ENCODE results near the gene XAGE2. TPM values are rescaled to one million over a fixed set of nuclear protein-coding genes. Genes with fewer than 3 reads are reported as not detected.

Gene XAGE2
- total RNA-seq, 2 donors from 2014 or later = not detected

DNA sequence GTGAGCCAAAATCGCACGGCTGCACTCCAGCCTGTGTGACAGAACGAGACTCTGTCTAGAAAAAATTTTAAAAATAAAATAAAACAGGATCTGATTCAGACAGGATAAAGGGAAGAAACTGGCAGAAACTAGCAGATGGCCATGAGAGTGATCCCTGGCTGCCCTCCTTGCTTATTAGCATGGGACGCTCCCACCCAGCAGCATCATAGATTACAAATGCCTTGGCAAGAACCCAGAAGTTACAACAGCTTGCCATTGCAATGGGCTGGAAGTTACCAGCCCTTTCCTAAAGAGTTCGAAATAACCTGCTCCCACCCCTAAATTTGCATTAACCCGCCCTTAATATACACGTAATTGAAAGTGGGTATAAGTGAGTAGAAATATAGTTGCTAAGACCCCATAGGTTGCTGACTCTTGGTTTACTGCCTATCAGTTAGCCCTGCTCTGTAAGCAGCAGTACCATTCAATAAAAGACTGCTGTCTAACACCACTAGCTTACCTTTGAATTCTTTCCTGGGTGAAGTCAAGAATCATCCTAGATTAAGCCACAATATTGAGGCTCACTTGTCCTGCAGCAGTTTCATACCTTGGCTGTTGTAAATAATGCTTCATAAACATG is 9.1 kb upstream of the XAGE2 start:
- Histone ChIP-seq H3K27me3 (no peaks in the 10 kb centered on the region), H3K4me3 (no peak overlapping the region), H3K9me3 (no peaks in the 10 kb centered on the region), H3K27ac (no peak overlapping the region), H3K4me1 (no peaks in the 10 kb centered on the region), H3K36me3 (replicated peaks in 1 of 2; ENCODE audit: insufficient read depth in 1 of 2, low read depth in 2 of 2) (no peaks in the 10 kb centered on the region)
- no peak for ATAC-seq
- no peak for DNase-seq
- no peak for TF ChIP-seq POLR2A (IDR thresholded peaks at IDR 0.05)
- WGBS, 2 donors = 64 to 74% methylated on average over 7 of the region's 7 CpGs
- intact Hi-C loops (cut with DNase I) = no loop called here

DNA sequence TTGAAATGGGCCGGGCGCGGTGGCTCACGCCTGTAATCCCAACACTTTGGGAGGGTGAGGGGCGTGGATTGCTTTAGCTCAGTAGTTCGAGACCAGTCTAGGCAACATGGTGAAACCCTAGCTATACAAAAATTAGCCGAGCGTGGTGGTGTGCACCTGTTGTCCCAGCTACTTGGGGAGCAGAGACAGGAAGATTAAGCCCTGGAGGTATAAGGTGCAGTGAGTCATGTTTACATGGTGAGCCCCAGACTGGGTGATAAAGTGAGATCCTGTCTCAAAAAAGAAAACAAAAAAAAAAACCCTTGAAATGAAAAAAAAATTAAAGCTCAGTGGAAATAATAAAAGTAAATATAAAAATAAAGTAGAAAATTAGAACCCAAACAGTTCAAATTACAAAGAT is 6.9 kb upstream of the XAGE2 start:
- 62 to 82% methylated on average over 8 of the region's 8 CpGs for WGBS, 2 donors
- H3K4me3 ChIP-seq = no peak overlapping the region
- H3K27me3 ChIP-seq = no peaks in the 10 kb centered on the region
- H3K9me3 ChIP-seq = no peaks in the 10 kb centered on the region
- DNase-seq (no peak), ATAC-seq (no peak)
- intact Hi-C loops (cut with DNase I) = no loop called here
- H3K27ac ChIP-seq = no peak overlapping the region
- TF ChIP-seq, protein P1, sequence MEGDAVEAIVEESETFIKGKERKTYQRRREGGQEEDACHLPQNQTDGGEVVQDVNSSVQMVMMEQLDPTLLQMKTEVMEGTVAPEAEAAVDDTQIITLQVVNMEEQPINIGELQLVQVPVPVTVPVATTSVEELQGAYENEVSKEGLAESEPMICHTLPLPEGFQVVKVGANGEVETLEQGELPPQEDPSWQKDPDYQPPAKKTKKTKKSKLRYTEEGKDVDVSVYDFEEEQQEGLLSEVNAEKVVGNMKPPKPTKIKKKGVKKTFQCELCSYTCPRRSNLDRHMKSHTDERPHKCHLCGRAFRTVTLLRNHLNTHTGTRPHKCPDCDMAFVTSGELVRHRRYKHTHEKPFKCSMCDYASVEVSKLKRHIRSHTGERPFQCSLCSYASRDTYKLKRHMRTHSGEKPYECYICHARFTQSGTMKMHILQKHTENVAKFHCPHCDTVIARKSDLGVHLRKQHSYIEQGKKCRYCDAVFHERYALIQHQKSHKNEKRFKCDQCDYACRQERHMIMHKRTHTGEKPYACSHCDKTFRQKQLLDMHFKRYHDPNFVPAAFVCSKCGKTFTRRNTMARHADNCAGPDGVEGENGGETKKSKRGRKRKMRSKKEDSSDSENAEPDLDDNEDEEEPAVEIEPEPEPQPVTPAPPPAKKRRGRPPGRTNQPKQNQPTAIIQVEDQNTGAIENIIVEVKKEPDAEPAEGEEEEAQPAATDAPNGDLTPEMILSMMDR (IDR thresholded peaks at IDR 0.05) = no peak
- no peak for TF ChIP-seq POLR2A (IDR thresholded peaks at IDR 0.05)
- H3K36me3 ChIP-seq (replicated peaks in 1 of 2; ENCODE audit: insufficient read depth in 1 of 2, low read depth in 2 of 2) = no peaks in the 10 kb centered on the region
- H3K4me1 ChIP-seq = no peaks in the 10 kb centered on the region

DNA sequence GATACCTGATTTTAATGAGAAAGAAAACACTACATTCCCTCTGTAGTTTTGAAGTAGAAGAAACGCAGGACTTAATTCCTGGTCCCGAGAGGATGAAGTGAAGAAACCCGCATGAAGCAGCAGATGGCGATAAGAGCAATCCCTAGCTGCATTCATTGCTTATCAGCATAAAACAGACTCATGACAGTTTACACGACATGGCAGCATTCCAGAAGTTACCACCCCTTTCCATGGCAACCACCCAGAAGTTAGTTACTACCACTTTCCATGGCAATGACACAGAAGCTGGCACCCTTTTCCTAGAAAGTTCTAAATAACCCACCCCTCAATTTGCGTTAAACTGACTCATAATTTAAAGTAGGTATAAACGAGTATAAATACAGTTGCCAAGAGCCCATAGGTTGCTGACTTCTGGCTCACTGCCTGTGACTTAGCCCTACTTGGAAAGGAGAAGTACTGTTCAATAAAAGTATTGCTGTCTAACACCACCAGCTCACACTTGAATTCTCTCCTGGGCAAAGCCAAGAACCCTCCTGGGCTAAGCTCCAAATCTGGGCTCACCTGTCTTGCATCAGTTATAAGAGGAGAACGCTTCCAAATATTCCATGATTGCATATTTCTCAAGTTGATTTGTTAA is 5.5 kb upstream of the XAGE2 start:
- Histone ChIP-seq H3K9me3 (no peaks in the 10 kb centered on the region), H3K4me1 (no peaks in the 10 kb centered on the region), H3K27me3 (no peaks in the 10 kb centered on the region), H3K4me3 (no peak overlapping the region), H3K36me3 (replicated peaks in 1 of 2; ENCODE audit: insufficient read depth in 1 of 2, low read depth in 2 of 2) (no peaks in the 10 kb centered on the region), H3K27ac (no peak overlapping the region)
- WGBS, 2 donors = 5 to 8% methylated on average over 7 to 8 of the region's 8 CpGs
- intact Hi-C loops (cut with DNase I) = no loop called here
- no peak for ATAC-seq
- no peak for DNase-seq
- TF ChIP-seq, protein P1 (IDR thresholded peaks at IDR 0.05) = no peak
- TF ChIP-seq POLR2A (IDR thresholded peaks at IDR 0.05) = no peak

DNA sequence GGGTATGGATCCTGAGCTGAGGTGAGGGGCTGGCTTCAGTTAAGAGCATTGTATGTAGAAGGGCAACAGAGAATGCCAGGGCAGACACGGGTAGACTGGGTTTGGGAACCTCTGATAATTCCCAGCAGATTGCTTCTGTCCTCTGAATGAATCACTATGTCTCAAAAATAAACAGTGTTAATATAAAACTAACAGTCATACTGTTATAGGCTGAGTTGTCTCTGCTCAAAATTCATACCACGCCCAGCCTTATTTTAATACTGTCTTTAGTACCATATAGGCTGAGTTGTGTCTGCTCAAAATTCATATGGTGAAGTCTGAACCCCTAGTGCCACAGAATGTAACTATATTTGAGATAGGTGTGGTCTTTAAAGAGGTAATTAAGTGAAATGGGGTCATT is 10.0 kb downstream of the XAGE2 start:
- no peak overlapping the region for H3K27ac ChIP-seq
- no peaks in the 10 kb centered on the region for H3K4me1 ChIP-seq
- no peaks in the 10 kb centered on the region for H3K27me3 ChIP-seq
- WGBS, 2 donors = 40 to 68% methylated on average over 2 of the region's 2 CpGs
- TF ChIP-seq, protein P1 (IDR thresholded peaks at IDR 0.05) = no peak
- TF ChIP-seq POLR2A (IDR thresholded peaks at IDR 0.05) = no peak
- ATAC-seq (no peak), DNase-seq (no peak)
- no peaks in the 10 kb centered on the region for H3K9me3 ChIP-seq
- intact Hi-C loops (cut with DNase I) = no loop called here
- no peaks in the 10 kb centered on the region for H3K36me3 ChIP-seq (replicated peaks in 1 of 2; ENCODE audit: insufficient read depth in 1 of 2, low read depth in 2 of 2)
- H3K4me3 ChIP-seq = no peak overlapping the region

DNA sequence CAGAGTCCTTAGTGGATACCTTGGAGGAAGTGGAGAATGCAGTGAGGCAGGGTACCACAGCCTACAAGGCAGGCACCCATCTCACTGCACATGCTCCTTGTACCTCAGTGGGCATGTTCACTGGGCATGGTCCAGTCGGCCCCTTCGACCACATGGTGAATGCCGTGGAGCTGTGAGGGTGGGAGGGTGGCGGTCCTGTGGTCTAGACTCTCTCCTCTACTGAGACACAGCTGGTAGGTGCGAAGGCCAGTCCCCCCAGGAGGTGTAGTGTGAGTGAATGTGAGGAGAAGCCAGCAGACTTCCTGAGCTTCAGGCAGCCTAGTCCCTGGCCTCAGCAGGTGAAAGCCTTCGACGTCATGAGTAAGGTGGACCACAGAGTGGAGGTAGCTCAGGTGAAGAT is 12.2 kb downstream of the XAGE2 start:
- WGBS, 2 donors = 41 to 50% methylated on average over 3 to 5 of the region's 7 CpGs
- Histone ChIP-seq H3K4me3 (no peak overlapping the region), H3K9me3 (no peaks in the 10 kb centered on the region), H3K36me3 (replicated peaks in 1 of 2; ENCODE audit: insufficient read depth in 1 of 2, low read depth in 2 of 2) (no peaks in the 10 kb centered on the region), H3K4me1 (no peaks in the 10 kb centered on the region), H3K27ac (no peak overlapping the region), H3K27me3 (no peaks in the 10 kb centered on the region)
- TF ChIP-seq, protein P1 (IDR thresholded peaks at IDR 0.05) = no peak
- TF ChIP-seq POLR2A (IDR thresholded peaks at IDR 0.05) = no peak
- ATAC-seq (no peak), DNase-seq (no peak)
- intact Hi-C loops (cut with DNase I) = no loop called here
